ENCODE measurements around the gene ZNF385A.

DNA sequence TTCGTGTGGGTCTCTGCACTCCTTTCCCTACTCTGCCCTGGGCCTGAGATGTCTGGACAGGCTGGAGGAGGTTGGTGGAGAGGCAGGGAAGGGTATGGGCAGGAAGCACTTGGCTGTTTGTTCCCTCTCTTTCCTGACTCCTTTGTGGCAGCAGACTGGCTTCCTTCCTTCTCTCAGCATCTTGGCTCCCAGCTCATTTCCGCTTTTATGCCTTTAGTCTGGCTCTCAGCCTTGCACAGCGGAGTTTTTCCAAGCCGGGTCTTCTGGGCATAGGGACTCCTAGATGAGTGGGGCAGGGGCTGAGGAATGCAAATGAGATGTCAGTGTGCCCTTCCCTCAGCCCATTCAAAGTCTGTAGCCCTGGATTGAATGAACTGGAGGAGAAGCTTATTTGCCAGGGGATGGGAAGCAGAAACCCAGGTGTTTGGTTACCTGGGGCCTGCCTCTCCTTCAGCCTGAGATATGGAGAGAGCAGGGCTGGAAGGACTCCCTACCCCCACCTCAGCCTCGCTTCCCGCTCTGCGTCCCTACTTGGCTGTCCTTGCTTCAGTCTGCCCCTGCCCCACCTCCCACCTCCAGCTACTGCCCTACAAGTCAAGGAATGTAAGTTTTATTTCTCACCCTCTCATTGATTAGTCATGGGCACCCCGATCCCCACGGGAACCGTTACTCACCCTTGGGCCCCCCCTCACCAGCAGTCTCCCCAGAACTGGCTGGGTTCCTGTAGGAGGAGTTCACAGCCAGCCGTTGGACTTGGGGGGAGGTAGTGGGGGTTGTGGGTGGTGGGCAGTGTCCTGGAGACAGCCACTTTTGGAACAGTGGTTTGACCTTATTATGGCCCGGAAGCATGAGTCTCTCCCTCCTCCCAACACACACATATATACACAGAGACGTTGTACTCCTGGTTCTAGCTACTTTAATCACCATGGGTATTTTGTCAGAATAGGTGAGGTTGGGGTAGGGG, 43.8 kb upstream of the ZNF385A start:
- TF ChIP-seq, protein P1, sequence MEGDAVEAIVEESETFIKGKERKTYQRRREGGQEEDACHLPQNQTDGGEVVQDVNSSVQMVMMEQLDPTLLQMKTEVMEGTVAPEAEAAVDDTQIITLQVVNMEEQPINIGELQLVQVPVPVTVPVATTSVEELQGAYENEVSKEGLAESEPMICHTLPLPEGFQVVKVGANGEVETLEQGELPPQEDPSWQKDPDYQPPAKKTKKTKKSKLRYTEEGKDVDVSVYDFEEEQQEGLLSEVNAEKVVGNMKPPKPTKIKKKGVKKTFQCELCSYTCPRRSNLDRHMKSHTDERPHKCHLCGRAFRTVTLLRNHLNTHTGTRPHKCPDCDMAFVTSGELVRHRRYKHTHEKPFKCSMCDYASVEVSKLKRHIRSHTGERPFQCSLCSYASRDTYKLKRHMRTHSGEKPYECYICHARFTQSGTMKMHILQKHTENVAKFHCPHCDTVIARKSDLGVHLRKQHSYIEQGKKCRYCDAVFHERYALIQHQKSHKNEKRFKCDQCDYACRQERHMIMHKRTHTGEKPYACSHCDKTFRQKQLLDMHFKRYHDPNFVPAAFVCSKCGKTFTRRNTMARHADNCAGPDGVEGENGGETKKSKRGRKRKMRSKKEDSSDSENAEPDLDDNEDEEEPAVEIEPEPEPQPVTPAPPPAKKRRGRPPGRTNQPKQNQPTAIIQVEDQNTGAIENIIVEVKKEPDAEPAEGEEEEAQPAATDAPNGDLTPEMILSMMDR (conservative IDR thresholded peaks at IDR 0.05; ENCODE audit: low read length) = no peak
- TF ChIP-seq EZH2phosphoT487 (IDR thresholded peaks at IDR 0.05; ENCODE audit: borderline replicate concordance) = no peak

All from Loucy (cell line).